Measurements from ENCODE around the gene NQO1. TPM values are rescaled to one million over a fixed set of nuclear protein-coding genes. Genes with fewer than 3 reads are reported as not detected.

NQO1 gene
- total RNA-seq, 2 experiments from 2014 or later = 18.3 to 20.1 TPM

- no peaks in the 10 kb centered on the region for H3K9me3 Mint-ChIP-seq (ENCODE audit: insufficient read depth)
Measured at GRCh38 chr16:69663846-69664245, 62.5 kb downstream of the NQO1 start.

DNA sequence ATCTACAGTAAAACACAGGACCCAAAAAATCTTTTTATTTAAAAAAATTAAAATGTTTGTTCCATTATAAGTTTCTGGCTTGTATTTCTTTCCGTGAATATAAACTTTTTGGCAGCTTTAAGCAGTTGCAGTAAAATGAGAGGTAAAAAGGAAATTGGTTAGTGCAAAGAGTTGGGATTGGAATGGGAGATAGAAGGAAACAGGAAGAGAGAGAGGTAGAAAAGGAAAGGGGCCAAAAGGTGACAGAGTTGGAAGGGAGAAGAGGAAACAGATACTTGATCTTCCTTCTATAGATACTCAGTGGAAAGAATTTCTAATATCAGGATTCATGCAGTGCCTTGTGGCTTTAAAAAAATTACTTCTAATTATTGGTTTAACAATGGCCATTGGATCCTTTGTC lies 63.5 kb downstream of the NQO1 start:
- CTCF ChIA-PET = interaction anchor here (1.7 kb wide), 1 partner anchor 266 kb away, joined by 6 read pairs; no protein-coding TSS in a partner anchor
- no peak overlapping the region for H3K4me3 Mint-ChIP-seq
- ATAC-seq (no peak), DNase-seq (no peak)
- no peaks in the 10 kb centered on the region for H3K4me1 Mint-ChIP-seq (ENCODE audit: low read depth)
- POLR2A ChIA-PET = no interaction called here
- H3K27ac Mint-ChIP-seq = no peak overlapping the region
- no peaks in the 10 kb centered on the region for H3K9me3 Mint-ChIP-seq (ENCODE audit: insufficient read depth)
- H3K36me3 Mint-ChIP-seq (ENCODE audit: low read depth) = peaks cover 19% of the 10 kb centered on the region
- no peaks in the 10 kb centered on the region for H3K27me3 Mint-ChIP-seq (ENCODE audit: low read depth)

More at GRCh38 chr16:69663846-69664245, 62.5 kb downstream of the NQO1 start:
- Mint-ChIP-seq H3K36me3 (ENCODE audit: low read depth) (peaks cover 25% of the 10 kb centered on the region), H3K4me1 (ENCODE audit: low read depth) (no peaks in the 10 kb centered on the region), H3K4me3 (no peak overlapping the region), H3K27me3 (ENCODE audit: low read depth) (no peaks in the 10 kb centered on the region), H3K27ac (no peak overlapping the region)
- POLR2A ChIA-PET = no interaction called here
- ATAC-seq (no peak), DNase-seq (no peak)
- CTCF ChIA-PET = no interaction called here

- Mint-ChIP-seq H3K4me3 (no peak overlapping the region), H3K4me1 (ENCODE audit: low read depth) (no peaks in the 10 kb centered on the region), H3K9me3 (ENCODE audit: insufficient read depth) (no peaks in the 10 kb centered on the region), H3K27ac (no peak overlapping the region), H3K36me3 (ENCODE audit: low read depth) (peaks cover 25% of the 10 kb centered on the region), H3K27me3 (ENCODE audit: low read depth) (no peaks in the 10 kb centered on the region)
- ATAC-seq (no peak), DNase-seq (no peak)
- POLR2A ChIA-PET = interaction anchor here (0.6 kb wide), 1 partner anchor 296 kb away, joined by 3 read pairs; no protein-coding TSS in a partner anchor
- CTCF ChIA-PET = interaction anchor here (0.9 kb wide), 1 partner anchor 94 kb away, joined by 4 read pairs; the partner anchor contains the start of gene NOB1
Measured at GRCh38 chr16:69660166-69660565, 66.2 kb downstream of the NQO1 start.

Other genes starting within 250 kb of the NQO1 start
- gene NFAT5, start 160.6 kb downstream of the NQO1 start, total RNA-seq = 10 to 100 TPM; 16.8 to 17.5 TPM
- 10 to 100 TPM; 53.3 to 58.8 TPM for gene NOB1, start 28.4 kb upstream of the NQO1 start, total RNA-seq
- 10 to 100 TPM; 60.1 to 64.5 TPM for gene WWP2, start 35.8 kb upstream of the NQO1 start, total RNA-seq
- gene CLEC18A, start 224.8 kb upstream of the NQO1 start, total RNA-seq = under 1 TPM; 0.63 to 0.95 TPM